Measurements from ENCODE around the gene TMC5. TPM values are rescaled to one million over a fixed set of nuclear protein-coding genes. Genes with fewer than 3 reads are reported as not detected.

The TMC5 gene
- polyA plus RNA-seq, 1 of the 3 experiments (the other 2 are of a cell fraction) = not detected

- POLR2A ChIA-PET = interaction anchor here (1.1 kb wide), 1 partner anchor 9 kb away, joined by 3 read pairs; the partner anchor contains the start of gene CCP110
- no peak overlapping the region for H3K4me2 ChIP-seq
- WGBS (ENCODE audit: low lambda C conversion rate) = 62% methylated on average over 1 of the region's 1 CpG
Measured at GRCh38 chr16:19532601-19533000, 114.9 kb downstream of the TMC5 start.

More at GRCh38 chr16:19532601-19533000, 114.9 kb downstream of the TMC5 start:
- no peak overlapping the region for H3K27ac ChIP-seq (ENCODE audit: low read depth in 2 of 2, low read length in 1 of 2)
- CTCF ChIA-PET = no interaction called here
- no peak overlapping the region for H3K9ac ChIP-seq
- no peaks in the 10 kb centered on the region for H3K9me2 ChIP-seq
- TF ChIP-seq JUND (IDR thresholded peaks at IDR 0.05) (no peak), SMC3 (IDR thresholded peaks at IDR 0.05; ENCODE audit: low read depth, low read length) (no peak), CHD2 (IDR thresholded peaks at IDR 0.05; ENCODE audit: low read length, partially characterized antibody) (no peak), NRF1 (IDR thresholded peaks at IDR 0.05; ENCODE audit: low read depth, low read length) (no peak), RCOR1 (IDR thresholded peaks at IDR 0.05; ENCODE audit: low read length) (no peak), PBX3 (IDR thresholded peaks at IDR 0.05) (no peak), SIN3A (IDR thresholded peaks at IDR 0.05; ENCODE audit: borderline replicate concordance, low read depth, low read length) (no peak), CTCF (IDR thresholded peaks at IDR 0.05) (no peak), POLR2AphosphoS5 (IDR thresholded peaks at IDR 0.05; ENCODE audit: low read depth, low read length) (no peak), FOSL2 (IDR thresholded peaks at IDR 0.05; ENCODE audit: borderline replicate concordance, low read depth) (no peak), FOXJ3 (CRISPR knock-in tag; IDR thresholded peaks at IDR 0.05) (no peak), TEAD4 (IDR thresholded peaks at IDR 0.05; ENCODE audit: borderline replicate concordance, insufficient read depth) (no peak), NFIC (IDR thresholded peaks at IDR 0.05; ENCODE audit: borderline replicate concordance) (no peak), ZBTB33 (IDR thresholded peaks at IDR 0.05; ENCODE audit: borderline replicate concordance, low read depth) (no peak), RFX5 (IDR thresholded peaks at IDR 0.05; ENCODE audit: low read length) (no peak), USF2 (IDR thresholded peaks at IDR 0.05; ENCODE audit: borderline replicate concordance, low read depth, low read length) (no peak), TCF12 (IDR thresholded peaks at IDR 0.05) (no peak)
- TF ChIP-seq, protein P1, sequence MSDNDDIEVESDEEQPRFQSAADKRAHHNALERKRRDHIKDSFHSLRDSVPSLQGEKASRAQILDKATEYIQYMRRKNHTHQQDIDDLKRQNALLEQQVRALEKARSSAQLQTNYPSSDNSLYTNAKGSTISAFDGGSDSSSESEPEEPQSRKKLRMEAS (IDR thresholded peaks at IDR 0.05; ENCODE audit: low read depth) = no peak
- TF ChIP-seq, protein P2, sequence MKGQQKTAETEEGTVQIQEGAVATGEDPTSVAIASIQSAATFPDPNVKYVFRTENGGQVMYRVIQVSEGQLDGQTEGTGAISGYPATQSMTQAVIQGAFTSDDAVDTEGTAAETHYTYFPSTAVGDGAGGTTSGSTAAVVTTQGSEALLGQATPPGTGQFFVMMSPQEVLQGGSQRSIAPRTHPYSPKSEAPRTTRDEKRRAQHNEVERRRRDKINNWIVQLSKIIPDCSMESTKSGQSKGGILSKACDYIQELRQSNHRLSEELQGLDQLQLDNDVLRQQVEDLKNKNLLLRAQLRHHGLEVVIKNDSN (IDR thresholded peaks at IDR 0.05; ENCODE audit: borderline replicate concordance, low read depth) = no peak
- TF ChIP-seq, protein P3, sequence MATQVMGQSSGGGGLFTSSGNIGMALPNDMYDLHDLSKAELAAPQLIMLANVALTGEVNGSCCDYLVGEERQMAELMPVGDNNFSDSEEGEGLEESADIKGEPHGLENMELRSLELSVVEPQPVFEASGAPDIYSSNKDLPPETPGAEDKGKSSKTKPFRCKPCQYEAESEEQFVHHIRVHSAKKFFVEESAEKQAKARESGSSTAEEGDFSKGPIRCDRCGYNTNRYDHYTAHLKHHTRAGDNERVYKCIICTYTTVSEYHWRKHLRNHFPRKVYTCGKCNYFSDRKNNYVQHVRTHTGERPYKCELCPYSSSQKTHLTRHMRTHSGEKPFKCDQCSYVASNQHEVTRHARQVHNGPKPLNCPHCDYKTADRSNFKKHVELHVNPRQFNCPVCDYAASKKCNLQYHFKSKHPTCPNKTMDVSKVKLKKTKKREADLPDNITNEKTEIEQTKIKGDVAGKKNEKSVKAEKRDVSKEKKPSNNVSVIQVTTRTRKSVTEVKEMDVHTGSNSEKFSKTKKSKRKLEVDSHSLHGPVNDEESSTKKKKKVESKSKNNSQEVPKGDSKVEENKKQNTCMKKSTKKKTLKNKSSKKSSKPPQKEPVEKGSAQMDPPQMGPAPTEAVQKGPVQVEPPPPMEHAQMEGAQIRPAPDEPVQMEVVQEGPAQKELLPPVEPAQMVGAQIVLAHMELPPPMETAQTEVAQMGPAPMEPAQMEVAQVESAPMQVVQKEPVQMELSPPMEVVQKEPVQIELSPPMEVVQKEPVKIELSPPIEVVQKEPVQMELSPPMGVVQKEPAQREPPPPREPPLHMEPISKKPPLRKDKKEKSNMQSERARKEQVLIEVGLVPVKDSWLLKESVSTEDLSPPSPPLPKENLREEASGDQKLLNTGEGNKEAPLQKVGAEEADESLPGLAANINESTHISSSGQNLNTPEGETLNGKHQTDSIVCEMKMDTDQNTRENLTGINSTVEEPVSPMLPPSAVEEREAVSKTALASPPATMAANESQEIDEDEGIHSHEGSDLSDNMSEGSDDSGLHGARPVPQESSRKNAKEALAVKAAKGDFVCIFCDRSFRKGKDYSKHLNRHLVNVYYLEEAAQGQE (IDR thresholded peaks at IDR 0.05; ENCODE audit: low read depth, low read length) = no peak
- no peak overlapping the region for H3K4me3 ChIP-seq (ENCODE audit: low read depth in 2 of 2, low read length in 1 of 2)
- H4K20me1 ChIP-seq (ENCODE audit: insufficient read depth) = no peaks in the 10 kb centered on the region
- DNase-seq = no peak
- H3K36me3 ChIP-seq (replicated peaks in 1 of 2; ENCODE audit: control insufficient read depth in 1 of 2, insufficient read depth in 2 of 2, low read length in 1 of 2) = peaks cover 59 to 63% of the 10 kb centered on the region in 2 experiments
- H3K27me3 ChIP-seq (ENCODE audit: insufficient read depth) = no peaks in the 10 kb centered on the region
- no peak overlapping the region for H2AFZ ChIP-seq (ENCODE audit: low read depth)
- H3K9me3 ChIP-seq = no peaks in the 10 kb centered on the region
- H3K4me1 ChIP-seq (ENCODE audit: control insufficient read depth in 1 of 2, insufficient read depth in 2 of 2, low read depth in 1 of 2, low read length in 1 of 2) = no peaks in the 10 kb centered on the region
- no peaks in the 10 kb centered on the region for H3F3A ChIP-seq (replicated peaks; ENCODE audit: insufficient read depth)
- peaks cover 12% of the 10 kb centered on the region; the same call in 1 of the 2 replicates for H3K79me2 ChIP-seq (ENCODE audit: insufficient read depth)

All from SK-N-SH (cell line).